HG02938 (cell line): Measurements from ENCODE around the gene SH3RF2.
A peak's percentile ranks its signal among the peaks of the same experiment; 100 is the strongest.
"Not testable (repeated sequence)": the region's sequence is repeated elsewhere in the genome, so short reads cannot be mapped to it uniquely, and the experiment has no call there.

ENCODE experiments used
- ATAC-seq: cut with Tn5 transposase; IDR thresholded peaks from one replicate; pipeline ENCODE4 v1.9.1; 2021; ENCODE audit warnings: mild to moderate bottlenecking, moderate library complexity; ENCODE audit not compliant: unreplicated experiment

Gene SH3RF2

DNA sequence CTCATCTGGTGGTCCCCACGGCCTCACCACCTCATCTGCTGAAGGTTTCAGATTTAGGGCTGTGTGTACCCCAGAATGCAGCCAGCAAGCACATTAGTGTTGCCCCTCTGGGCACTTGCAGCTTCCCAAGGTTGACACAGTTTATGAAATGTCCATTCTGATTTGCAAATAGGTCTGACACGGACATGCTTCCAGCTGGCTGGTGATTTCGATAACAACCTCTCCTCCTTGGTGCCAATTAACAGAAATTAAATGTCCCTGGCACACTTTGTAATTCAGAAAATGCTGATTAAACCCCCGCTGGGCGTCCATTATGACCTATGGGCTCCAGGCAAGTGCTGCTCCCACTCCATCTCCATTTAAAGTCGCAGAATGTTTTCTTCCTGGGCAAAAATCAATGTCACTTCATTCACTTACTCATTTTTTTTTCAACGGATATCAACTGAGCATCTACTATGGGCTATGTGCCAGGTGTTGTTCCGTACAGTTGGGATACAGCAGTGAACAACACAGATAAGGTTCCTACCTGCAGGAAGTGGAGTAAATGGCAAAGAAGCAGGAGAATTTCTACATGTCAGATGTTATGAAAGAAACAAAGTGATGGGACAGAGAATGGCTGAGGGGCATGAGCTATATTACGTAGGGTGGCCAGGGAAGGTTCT, 137.0 kb downstream of the SH3RF2 start:
- no peak for ATAC-seq

DNA sequence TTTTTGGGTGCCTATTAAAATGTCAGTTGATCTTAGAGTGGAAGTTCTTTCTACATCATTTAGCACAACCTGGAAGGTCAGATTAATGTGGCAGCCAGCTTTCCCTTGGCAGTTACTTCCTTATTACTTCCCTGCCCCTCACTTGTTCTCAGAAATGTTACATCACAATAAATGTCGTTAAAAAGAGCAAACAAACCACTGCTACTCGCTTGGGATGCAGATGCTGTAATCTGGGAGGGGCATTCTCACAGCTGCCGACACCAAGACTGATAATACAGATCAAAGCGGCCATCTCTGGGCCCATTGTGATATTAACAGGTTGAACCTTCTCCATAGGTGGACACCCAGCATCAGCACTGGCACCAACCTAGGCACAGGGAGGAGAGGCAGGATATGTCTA, 139.7 kb downstream of the SH3RF2 start:
- ATAC-seq = no peak

DNA sequence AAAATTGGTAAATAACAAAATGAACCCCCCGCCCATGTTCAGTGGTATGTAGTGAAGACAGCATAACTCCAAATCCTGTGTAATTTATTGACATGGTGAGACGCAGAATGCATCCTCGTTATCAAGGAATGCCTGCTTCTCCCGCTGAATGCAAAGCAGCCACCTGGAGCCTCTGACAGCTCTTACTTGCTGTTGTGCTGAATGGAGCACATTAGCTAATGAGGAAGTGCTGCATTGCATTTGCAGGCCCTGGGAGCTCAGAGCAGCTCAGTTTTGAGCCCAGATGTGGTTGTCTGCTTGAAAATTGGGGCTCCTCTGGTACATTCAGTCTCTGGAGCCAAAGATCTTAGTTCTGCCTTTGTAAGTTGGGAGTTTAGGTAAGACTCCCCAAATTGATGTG, 140.1 kb downstream of the SH3RF2 start:
- ATAC-seq = no peak

DNA sequence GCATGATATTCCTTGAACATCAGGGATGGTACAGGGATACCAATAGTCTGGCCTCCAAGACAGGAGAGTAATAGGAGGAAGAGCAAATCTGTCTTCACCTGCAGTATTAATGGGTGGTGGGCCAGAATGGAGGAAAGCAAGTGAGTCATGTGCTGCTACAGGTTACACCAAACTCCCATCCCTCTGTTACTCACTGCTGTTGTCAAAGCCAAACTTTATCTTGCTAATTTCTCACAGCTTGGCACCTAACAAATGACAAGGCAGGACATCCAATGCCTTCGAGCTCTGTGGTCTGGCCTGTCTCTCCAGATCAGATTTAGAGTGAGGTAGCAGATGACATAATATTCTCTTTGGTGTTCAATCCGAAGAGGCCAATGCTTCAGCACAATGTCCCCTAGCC, 142.2 kb downstream of the SH3RF2 start:
- ATAC-seq = no peak

DNA sequence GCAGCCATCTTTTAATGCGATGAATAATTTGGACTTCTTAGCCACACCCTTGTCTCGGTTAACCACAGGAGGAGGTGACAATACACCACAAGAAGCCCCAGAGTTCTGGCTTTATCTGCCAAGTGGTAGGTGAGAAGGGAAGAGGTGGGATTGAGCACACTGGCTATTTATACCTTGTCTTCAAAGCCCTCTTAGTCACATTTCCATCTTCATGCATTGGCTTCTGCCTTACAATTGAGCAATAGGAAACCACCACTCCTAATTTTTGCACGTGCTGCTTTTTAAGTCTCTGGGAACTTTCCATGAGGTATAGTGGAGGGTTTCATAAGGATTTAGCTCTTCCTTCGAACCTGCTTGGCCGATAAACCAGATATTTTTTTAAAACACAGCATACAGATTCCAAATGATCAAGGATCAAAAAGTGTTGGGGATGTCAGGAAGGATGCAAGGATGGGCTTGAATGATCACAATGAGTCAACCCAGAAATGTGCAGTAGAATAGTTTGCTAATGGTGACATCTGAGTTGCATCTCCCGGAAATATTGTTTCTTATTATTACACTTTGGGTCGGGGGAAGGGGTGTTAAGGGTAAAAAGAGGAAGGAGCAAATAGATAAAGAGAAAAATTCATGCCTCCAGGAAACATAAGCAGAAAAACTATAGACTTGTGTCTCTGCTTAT, 143.5 kb downstream of the SH3RF2 start:
- peak; percentile 35 for ATAC-seq

DNA sequence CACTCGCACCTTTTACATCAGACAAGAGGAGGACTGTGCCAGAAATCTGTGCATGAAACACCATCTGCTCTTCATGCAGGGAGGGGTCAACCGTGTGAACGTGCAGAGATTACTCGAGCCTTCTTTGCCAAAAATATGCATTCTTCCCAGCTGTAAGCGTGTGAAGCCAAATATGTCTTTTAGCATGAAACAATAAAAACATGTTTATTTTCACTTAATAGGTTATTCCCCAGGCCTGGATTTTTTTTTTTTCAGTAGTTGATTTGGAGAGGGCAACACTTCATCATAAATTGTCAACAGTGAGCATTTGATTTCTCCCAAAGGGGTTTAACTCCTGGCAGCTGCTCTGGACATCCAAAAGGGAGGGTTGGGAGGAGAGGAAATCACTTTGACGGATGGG, 145.2 kb downstream of the SH3RF2 start:
- ATAC-seq = no peak

DNA sequence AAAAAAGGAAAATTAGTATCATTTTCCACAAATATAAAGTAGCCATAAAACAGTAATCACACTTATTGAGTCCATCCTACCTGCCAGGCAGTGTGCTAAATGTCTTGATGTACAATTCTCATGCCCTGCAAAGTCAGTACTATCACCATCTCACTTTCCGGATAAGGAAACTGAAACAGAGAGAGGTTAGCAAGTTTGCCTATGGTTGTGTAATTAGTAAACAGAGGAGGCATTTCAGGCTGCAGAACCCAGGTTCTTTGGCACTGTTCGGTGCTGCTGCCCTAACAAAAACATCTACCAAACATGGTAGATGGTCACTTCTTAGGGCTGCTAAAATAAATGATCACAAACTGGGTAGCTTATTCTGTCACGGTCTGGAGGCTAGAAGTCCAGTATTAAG, 146.4 kb downstream of the SH3RF2 start:
- peak; percentile 89 for ATAC-seq

DNA sequence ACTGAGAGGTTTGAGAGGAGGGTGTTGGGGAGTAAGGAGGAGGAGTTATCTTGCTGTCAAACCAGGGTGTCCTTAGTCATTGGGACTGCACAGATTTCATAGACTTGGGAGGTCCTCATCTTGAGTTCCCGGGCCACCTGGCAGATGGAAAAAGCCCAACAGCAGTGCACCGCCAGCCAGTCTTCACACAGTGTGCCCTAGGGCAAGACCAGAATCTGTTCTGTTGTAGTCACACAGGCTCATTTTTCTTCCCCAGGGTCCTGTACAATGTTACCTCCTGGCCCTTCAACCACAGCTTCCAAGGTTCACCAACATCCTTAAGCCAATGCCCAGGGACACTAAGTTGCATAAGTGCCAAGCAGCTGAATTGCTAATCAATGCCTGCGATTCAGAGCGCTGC, 148.0 kb downstream of the SH3RF2 start:
- ATAC-seq = no peak

DNA sequence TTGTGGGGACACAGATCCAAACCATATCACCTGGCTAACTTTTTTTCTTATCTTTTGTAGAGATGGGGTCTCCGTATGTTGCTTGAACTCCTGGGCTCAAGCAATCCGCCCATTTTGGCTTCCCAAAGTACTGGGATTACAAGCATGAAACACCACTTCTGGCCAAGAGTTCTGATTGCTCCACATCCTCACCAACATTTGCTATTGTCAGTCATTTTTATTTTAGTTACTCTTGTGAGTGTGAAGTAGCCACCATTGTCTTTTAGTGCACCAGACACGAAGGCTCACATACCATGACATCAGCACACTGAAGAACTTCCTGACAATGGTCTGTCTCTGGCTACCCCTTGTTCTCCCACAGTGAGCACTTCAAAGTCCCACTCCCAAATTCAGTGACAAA, 151.7 kb downstream of the SH3RF2 start:
- no peak for ATAC-seq

DNA sequence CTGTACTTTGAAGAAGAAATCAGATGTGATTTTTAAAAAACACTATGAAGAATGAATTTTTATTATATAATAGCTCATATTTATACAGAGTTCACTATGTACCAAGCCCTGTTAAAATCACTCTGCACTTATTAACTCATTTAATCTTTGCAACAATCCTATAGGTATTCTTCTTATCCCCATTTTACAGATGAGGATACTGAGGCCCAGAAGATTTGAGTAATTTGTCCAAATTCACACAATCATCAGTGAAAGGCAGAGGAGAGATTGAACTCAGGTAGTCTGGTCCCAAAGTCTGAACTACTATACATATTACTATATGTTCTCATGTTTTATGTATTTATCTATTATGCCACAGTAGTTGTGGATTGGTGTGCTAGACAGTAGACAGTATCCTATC, 152.9 kb downstream of the SH3RF2 start:
- ATAC-seq = no peak

DNA sequence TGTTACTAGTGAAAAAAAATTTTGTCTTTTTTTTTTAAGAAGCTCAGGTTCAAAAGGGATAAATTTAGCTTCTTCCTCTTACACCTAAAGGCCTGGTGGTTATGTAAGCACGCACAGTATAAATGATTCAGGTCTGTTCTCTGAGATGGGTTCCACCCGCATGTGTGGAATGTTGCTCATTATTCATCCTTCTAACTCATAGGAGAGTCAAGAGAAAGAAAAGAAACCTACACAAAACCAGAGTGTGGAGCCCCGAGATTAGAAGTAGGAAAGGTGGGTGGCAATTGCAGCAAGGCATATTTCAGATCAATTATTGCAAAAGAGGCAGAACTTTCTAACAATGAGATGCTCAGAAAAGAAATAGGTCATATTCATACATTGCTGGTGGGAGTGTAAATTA, 155.5 kb downstream of the SH3RF2 start:
- no peak for ATAC-seq

DNA sequence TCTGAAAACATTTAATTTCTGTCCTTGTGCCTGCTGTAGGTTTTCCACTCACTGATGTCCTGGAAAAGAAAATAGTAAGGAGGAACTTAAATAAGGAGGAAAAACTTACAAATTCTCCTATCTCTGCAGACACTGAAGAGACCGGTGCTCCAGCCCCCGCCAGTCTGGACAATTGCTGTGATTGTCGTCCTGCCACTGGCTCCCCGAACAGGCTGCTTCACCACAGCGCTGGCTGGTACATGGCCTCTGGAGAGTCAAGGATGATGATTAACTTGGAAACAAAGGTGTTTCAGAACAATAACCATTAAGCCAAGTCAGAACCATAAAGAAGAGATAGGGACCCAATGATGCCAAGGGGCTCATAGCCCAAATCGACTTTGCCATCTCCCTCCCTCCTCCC, 161.7 kb downstream of the SH3RF2 start:
- ATAC-seq = no peak

DNA sequence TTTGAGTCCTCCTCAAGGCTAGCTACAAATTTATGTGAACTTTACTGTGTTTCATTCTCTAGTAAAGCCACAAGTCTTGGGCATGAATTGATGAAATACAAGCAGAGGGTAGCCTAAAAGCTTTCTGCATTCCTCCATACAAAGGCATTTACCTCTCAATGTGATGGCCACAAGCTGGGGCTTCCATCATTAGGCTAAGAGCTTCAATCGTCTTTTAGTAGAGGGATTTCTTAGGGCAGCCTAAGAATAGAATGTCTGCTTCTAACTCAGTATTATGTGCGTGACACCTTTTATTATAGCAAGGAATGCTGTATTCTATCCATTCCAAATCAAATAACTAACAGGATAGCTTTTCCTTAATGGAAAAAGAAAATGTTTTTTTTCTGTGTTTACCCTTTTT, 165.3 kb downstream of the SH3RF2 start:
- no peak for ATAC-seq

DNA sequence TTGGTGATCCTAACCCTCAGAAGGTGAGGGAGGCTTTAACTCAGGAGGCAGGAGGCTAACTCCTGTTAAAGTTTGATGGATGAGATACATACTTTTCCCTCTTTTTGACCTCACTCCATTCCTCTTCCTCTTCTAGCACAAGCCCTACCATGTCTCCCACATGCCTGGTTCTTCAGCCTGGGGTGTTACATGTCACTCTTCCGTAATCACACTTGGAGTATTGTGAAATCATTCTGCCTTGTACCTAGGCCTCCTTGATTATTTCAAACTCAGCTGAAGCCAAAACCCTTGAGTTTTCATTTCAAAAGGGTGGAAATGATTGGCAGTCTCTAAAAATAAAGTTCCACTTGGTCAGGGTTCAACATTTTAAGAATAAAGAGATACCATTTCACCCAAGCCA, 167.2 kb downstream of the SH3RF2 start:
- no peak for ATAC-seq

DNA sequence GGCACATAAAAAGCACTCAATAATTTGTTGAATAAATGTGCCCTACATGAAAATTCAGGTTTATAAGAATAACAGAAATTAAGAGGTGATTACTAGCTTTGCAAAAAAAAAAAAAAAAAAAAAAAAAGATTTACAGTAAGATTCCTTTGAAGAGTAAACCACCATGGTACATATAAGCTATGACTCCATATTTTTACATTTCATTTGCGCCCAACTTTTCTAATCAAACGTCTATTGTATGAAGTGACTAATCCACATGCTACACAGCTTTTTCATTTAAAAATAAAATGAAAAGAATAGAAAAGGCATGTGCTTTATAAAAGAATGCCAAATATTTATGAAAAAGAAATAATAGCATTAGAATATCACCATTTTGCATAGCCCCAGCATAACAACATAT, 169.1 kb downstream of the SH3RF2 start, which contains the start of gene PLAC8L1:
TSS of gene PLAC8L1 (minus strand) at position 101 of the 400 bp plus-strand sequence. CDS start 1,266 bp downstream, outside the sequence.
- no peak for ATAC-seq

DNA sequence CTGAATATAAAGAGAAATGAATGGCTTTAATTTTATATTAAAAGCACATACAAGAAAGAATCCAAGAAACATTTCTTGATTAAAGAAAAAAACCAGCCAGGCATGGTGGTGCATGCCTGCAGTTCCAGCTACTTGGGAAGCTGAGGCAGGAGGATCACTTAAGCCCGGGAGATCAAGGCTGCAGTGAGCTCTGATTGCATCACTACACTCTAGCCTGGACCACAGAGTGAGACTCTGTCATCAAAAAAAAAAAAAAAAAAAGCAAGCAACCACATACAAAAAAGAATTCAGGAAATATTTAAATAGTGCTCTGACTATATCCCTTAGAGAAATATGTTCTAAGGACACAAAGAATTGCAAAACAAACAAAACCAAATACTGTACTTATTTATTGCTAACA, 171.5 kb downstream of the SH3RF2 start:
- ATAC-seq = no peak

DNA sequence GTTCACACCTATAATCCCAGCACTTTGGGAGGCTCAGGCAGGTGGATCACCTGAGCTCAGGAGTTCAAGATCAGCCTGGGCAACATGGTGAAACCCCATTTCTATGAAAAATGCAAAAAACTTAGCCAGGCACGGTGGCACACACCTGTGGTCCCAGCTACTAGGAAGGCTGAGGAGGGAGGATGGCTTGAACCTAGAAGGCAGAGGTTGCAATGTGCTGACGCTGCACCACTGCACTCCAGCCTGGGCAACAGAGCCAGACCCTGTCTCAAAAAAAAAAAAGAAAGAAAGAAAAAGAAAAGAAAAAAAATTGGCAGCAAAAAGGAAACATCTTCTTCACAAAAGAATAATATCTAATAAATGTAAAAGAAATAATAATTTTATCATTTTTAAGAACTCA, 172.5 kb downstream of the SH3RF2 start:
- not testable (repeated sequence) for ATAC-seq

DNA sequence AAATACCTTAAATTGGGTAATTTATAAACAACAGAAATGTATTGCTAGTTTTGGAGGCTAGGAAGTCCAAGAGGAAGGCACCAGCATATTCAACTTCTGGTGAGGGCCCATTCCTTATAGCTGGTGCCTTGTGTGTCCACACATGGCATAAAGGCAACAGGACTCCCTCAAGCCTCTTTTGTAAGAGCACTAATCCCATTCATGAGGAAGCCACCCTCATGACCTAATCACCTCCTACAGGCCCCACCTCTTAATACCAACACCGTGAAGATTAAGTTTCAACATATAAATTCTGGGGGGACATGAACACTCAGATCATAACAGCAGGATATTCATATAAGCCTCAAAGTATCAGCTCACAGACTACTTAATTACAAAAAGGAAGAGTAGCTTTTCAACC, 173.0 kb downstream of the SH3RF2 start:
- no peak for ATAC-seq

DNA sequence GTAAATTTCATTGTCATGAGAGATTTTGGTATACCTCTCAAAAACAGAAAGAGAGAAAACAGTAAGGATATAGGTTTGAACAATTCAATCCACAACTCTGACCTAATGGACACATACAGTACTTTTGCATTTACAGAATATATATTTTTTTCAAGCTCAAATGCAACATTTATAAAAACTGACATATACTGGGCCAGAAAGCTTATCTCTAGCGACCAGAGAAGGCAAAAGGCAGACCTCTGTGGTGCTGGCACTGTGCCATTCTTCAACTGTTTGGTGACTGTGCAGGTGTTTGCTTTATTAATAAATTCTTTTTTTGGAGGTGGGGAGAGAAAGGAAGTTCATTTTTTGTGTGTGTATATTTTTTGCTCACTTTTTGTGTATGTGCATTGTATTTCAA, 175.0 kb downstream of the SH3RF2 start:
- ATAC-seq = no peak

DNA sequence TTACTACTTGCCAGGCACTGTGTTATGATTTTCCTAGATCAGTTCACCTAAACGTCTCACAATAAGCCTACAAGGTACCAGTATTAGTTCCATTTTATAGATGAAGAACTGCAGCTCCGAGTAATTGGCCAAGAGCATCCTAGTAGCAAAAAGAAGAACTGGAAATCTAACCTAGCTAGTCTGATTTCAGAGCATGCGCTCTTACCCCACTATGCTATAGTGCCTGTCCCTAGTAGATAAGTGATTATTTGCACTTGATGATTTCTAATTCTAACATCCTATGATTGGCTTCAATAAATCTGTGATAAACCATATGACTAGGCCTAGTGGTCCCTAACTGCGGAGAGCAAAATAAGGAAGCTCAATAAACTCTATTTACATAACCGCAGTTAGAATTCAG, 176.1 kb downstream of the SH3RF2 start:
- no peak for ATAC-seq
